Activated CD8-positive, alpha-beta memory T cell treated with anti-CD3 and anti-CD28 coated beads, Interleukin-2, amount 50 U/mL, for 1 hour (primary cell): ENCODE measurements around the gene CDK19.
"Not testable (repeated sequence)": the region's sequence is repeated elsewhere in the genome, so short reads cannot be mapped to it uniquely, and the experiment has no call there.

Source experiments
- DNase-seq: peaks from one replicate; pipeline ENCODE4 v3.0.0-alpha.2; 2020; ENCODE audit errors: extremely low read depth

CDK19 gene

GRCh38 chr6:110815411-110816409 lies at the start of gene CDK19:
CDK19 (minus strand) TSS chr6:110815469; CDS start chr6:110815136, 333 bp downstream.
- peak; percentile 98 for DNase-seq

GRCh38 chr6:110864824-110865223 lies 49.6 kb upstream of the CDK19 start:
- no peak for DNase-seq

- no peak for DNase-seq
Measured at GRCh38 chr6:110859335-110859792, 44.1 kb upstream of the CDK19 start.

GRCh38 chr6:110858562-110859214 lies 43.4 kb upstream of the CDK19 start:
- no peak for DNase-seq

- no peak for DNase-seq
Measured at GRCh38 chr6:110858016-110858415, 42.7 kb upstream of the CDK19 start.

- DNase-seq, result no peak
Measured at GRCh38 chr6:110856296-110856695, 41.0 kb upstream of the CDK19 start.

- no peak for DNase-seq
Measured at GRCh38 chr6:110853754-110854477, 38.6 kb upstream of the CDK19 start.

GRCh38 chr6:110852773-110853172 lies 37.5 kb upstream of the CDK19 start:
- DNase-seq, result no peak

GRCh38 chr6:110849781-110850180 lies 34.5 kb upstream of the CDK19 start:
- no peak for DNase-seq

GRCh38 chr6:110841266-110841665 lies 26.0 kb upstream of the CDK19 start:
- DNase-seq, result no peak

- not testable (repeated sequence) for DNase-seq
Measured at GRCh38 chr6:110835751-110836150, 20.5 kb upstream of the CDK19 start.

GRCh38 chr6:110833831-110834230 lies 18.6 kb upstream of the CDK19 start:
- DNase-seq, result no peak

- DNase-seq, result no peak
Measured at GRCh38 chr6:110831405-110831804, 16.1 kb upstream of the CDK19 start.

- DNase-seq, result no peak
Measured at GRCh38 chr6:110828396-110828795, 13.1 kb upstream of the CDK19 start.

- no peak for DNase-seq
Measured at GRCh38 chr6:110826236-110827129, 11.2 kb upstream of the CDK19 start.

GRCh38 chr6:110823146-110823545 lies 7.9 kb upstream of the CDK19 start:
- DNase-seq, result no peak

GRCh38 chr6:110822249-110822648 lies 7.0 kb upstream of the CDK19 start:
- no peak for DNase-seq

GRCh38 chr6:110816677-110817076 lies 1.4 kb upstream of the CDK19 start:
- DNase-seq, result no peak

GRCh38 chr6:110815015-110815410 lies 256 bp downstream of the CDK19 start:
- DNase-seq, result no peak

GRCh38 chr6:110814102-110815014 lies 911 bp downstream of the CDK19 start:
- DNase-seq, result no peak
